Esophagus (tissue), 2 donors: ENCODE measurements around the gene SUMO3. TPM values are rescaled to one million over a fixed set of nuclear protein-coding genes. Genes with fewer than 3 reads are reported as not detected.

Experiments used
- H3K27ac ChIP-seq, 2 donors: one replicate each; pipeline ENCODE4 v1.5.1; 2013; ENCODE audit warnings: low read depth in 2 of 2, mild to moderate bottlenecking in 2 of 2, inconsistent platforms in 1 of 2, low read length in 1 of 2, moderate library complexity in 1 of 2
- H3K27me3 ChIP-seq, 2 donors: one replicate each; pipeline ENCODE4 v1.6.1; 2013; ENCODE audit warnings: low read length in 2 of 2, control low read depth in 1 of 2, mild to moderate bottlenecking in 1 of 2; ENCODE audit not compliant: insufficient read depth in 2 of 2, control insufficient read depth in 1 of 2
- H3K36me3 ChIP-seq, 2 donors: one replicate each; pipeline ENCODE4 v1.6.1; 2013; ENCODE audit warnings: low read length in 1 of 2; ENCODE audit not compliant: control insufficient read depth in 2 of 2, insufficient read depth in 2 of 2
- H3K4me1 ChIP-seq, 2 donors: one replicate each; pipeline ENCODE4 v1.6.1; 2013; ENCODE audit warnings: low read length in 1 of 2; ENCODE audit not compliant: control insufficient read depth in 2 of 2, insufficient read depth in 2 of 2
- H3K4me3 ChIP-seq, 2 donors: one replicate each; pipeline ENCODE4 v1.5.1; 2013; ENCODE audit warnings: low read length in 2 of 2, mild to moderate bottlenecking in 2 of 2, low read depth in 1 of 2, moderate library complexity in 1 of 2
- H3K9me3 ChIP-seq, 2 donors: one replicate each; pipeline ENCODE4 v1.6.1; 2013; ENCODE audit warnings: mild to moderate bottlenecking in 2 of 2, low read depth in 1 of 2, low read length in 1 of 2, moderate library complexity in 1 of 2; ENCODE audit not compliant: control insufficient read depth in 2 of 2, insufficient read depth in 1 of 2
- WGBS, 2 donors: extraction: QIAGEN DNeasy Blood & Tissue Kit; methylation state at CpG; one replicate each; pipeline ENCODE4 v1.1.7; 2013; 5-methylcytosine and 5-hydroxymethylcytosine counted together
- polyA plus RNA-seq, 2 donors: library from polyadenylated mRNA; stranded (reverse); fragments of 200-250 nt; gene quantifications; one replicate each; pipeline ENCODE4 v1.2.3, GENCODE V29; 2013
- donor health status: healthy with polysubstance abuse.
- donor health status: Bipolar disorder and iron deficiency.

Gene SUMO3
- polyA plus RNA-seq, 2 donors = 13.4 to 36.5 TPM

DNA sequence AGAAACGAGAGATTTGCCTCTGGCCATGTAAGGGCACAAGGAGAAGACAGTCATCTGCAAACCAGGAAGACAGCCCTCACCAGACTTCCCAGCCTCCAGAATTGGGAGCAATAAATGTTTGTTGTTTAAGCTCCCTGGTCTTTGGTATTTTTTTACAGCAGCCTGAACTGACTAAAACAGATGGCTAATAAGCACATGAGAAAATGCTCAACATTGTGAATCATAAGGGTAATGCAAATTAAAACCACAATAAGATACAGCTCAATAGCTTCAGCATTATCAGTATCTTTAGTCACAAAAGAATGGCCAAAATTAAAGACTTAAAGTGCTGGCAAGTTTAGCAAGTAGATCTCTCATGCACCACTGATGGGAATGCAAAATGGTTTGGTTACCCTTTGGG, 28.0 kb downstream of the SUMO3 start:
- H3K9me3 ChIP-seq = no peaks in the 10 kb centered on the region
- peaks cover 3 to 5% of the 10 kb centered on the region in 2 donors for H3K36me3 ChIP-seq
- H3K27me3 ChIP-seq = no peaks in the 10 kb centered on the region
- 74 to 83% methylated on average over 1 of the region's 1 CpG for WGBS, 2 donors
- no peak overlapping the region for H3K4me3 ChIP-seq
- peaks cover 2 to 7% of the 10 kb centered on the region in 2 donors for H3K4me1 ChIP-seq
- no peak overlapping the region for H3K27ac ChIP-seq

GRCh38 chr21:44785620-44786335, 32.1 kb downstream of the SUMO3 start:
- H3K4me3 ChIP-seq = no peak overlapping the region
- peaks cover 7% of the 10 kb centered on the region in 2 donors for H3K36me3 ChIP-seq
- whole genome bisulfite sequencing, 2 donors = 49 to 55% methylated on average over 13 of the region's 13 CpGs
- H3K27ac ChIP-seq = no peak overlapping the region
- H3K27me3 ChIP-seq = no peaks in the 10 kb centered on the region
- H3K4me1 ChIP-seq = peaks cover 2 to 10% of the 10 kb centered on the region in 2 donors
- H3K9me3 ChIP-seq = no peaks in the 10 kb centered on the region

GRCh38 chr21:44784810-44785209, 33.1 kb downstream of the SUMO3 start:
- H3K36me3 ChIP-seq = peaks cover 7 to 9% of the 10 kb centered on the region in 2 donors
- no peak overlapping the region for H3K4me3 ChIP-seq
- H3K27ac ChIP-seq = no peak overlapping the region
- H3K4me1 ChIP-seq = peaks cover 2 to 10% of the 10 kb centered on the region in 2 donors
- WGBS, 2 donors = 98% methylated on average over 6 of the region's 6 CpGs
- H3K27me3 ChIP-seq = no peaks in the 10 kb centered on the region
- no peaks in the 10 kb centered on the region for H3K9me3 ChIP-seq

- Histone ChIP-seq H3K36me3 (peaks cover 7 to 9% of the 10 kb centered on the region in 2 donors), H3K4me1 (peaks cover 2 to 10% of the 10 kb centered on the region in 2 donors)
- 87 to 98% methylated on average over 5 of the region's 5 CpGs for WGBS, 2 donors
Observed at GRCh38 chr21:44783020-44783696, 34.7 kb downstream of the SUMO3 start.

DNA sequence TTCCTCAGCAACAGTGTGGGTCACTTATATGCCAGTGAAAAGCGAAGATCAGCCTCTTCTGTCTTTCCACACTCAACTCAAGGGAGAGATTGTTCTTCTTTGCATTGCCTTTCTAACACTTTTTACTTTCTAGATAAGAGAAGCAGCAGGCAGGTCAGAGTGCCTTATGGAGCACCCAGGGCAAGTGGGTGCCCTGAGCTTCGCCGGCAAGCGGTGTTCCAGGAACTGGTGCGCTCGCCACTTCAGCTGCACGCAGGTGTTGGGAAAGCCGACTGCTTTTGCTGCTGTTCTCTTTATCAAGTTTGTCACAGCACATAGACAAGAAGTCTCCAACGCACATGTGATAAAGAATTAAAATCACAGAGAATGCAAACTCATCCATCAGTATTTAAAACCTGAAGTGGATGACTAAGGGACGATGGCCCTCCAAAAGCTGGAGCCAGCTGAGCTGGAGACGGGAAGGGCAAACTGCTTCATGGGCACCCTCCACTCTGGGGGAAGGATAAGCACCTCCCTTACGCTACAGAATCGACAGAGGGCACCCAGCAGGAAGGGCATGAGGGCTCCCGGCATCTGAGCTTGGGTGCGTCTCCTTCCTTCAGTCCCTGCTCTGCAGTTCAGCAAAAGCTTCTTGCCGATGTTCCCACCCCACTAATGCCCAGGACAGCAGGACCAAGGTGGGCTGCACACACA, 36.9 kb downstream of the SUMO3 start:
- Histone ChIP-seq H3K4me1 (peaks cover 0 to 6% of the 10 kb centered on the region in 2 donors), H3K27me3 (no peaks in the 10 kb centered on the region), H3K4me3 (no peak overlapping the region), H3K36me3 (peaks cover 12 to 13% of the 10 kb centered on the region in 2 donors), H3K27ac (no peak overlapping the region), H3K9me3 (no peaks in the 10 kb centered on the region)
- 91 to 94% methylated on average over 16 of the region's 16 CpGs for WGBS, 2 donors

More at GRCh38 chr21:44783020-44783696, 34.7 kb downstream of the SUMO3 start:
- Histone ChIP-seq H3K4me3 (no peak overlapping the region), H3K27ac (no peak overlapping the region), H3K27me3 (no peaks in the 10 kb centered on the region), H3K9me3 (no peaks in the 10 kb centered on the region)

GRCh38 chr21:44780137-44780502, 37.7 kb downstream of the SUMO3 start:
- peaks cover 0 to 5% of the 10 kb centered on the region in 2 donors for H3K4me1 ChIP-seq
- peaks cover 13 to 15% of the 10 kb centered on the region in 2 donors for H3K36me3 ChIP-seq
- no peaks in the 10 kb centered on the region for H3K27me3 ChIP-seq
- no peaks in the 10 kb centered on the region for H3K9me3 ChIP-seq
- no peak overlapping the region for H3K27ac ChIP-seq
- H3K4me3 ChIP-seq = no peak overlapping the region
- WGBS, 2 donors = 66 to 82% methylated on average over 7 of the region's 7 CpGs

GRCh38 chr21:44779417-44780136, 38.3 kb downstream of the SUMO3 start:
- H3K9me3 ChIP-seq = no peaks in the 10 kb centered on the region
- no peak overlapping the region for H3K27ac ChIP-seq
- WGBS, 2 donors = 77 to 89% methylated on average over 17 of the region's 17 CpGs
- H3K4me3 ChIP-seq = no peak overlapping the region
- no peaks in the 10 kb centered on the region for H3K4me1 ChIP-seq
- H3K27me3 ChIP-seq = no peaks in the 10 kb centered on the region
- H3K36me3 ChIP-seq = peaks cover 13 to 15% of the 10 kb centered on the region in 2 donors

- Histone ChIP-seq H3K4me1 (no peaks in the 10 kb centered on the region), H3K4me3 (no peak overlapping the region), H3K27me3 (no peaks in the 10 kb centered on the region), H3K9me3 (no peaks in the 10 kb centered on the region), H3K36me3 (peaks cover 11 to 15% of the 10 kb centered on the region in 2 donors), H3K27ac (no peak overlapping the region)
- WGBS, 2 donors = 92 to 97% methylated on average over 6 of the region's 6 CpGs
Observed at GRCh38 chr21:44778983-44779382, 38.9 kb downstream of the SUMO3 start.

GRCh38 chr21:44778499-44778911, 39.4 kb downstream of the SUMO3 start:
- H3K27ac ChIP-seq = no peak overlapping the region
- WGBS, 2 donors = 68 to 81% methylated on average over 8 of the region's 8 CpGs
- H3K27me3 ChIP-seq = no peaks in the 10 kb centered on the region
- H3K36me3 ChIP-seq = peaks cover 12 to 15% of the 10 kb centered on the region in 2 donors
- no peaks in the 10 kb centered on the region for H3K9me3 ChIP-seq
- peaks cover 0 to 2% of the 10 kb centered on the region in 2 donors for H3K4me1 ChIP-seq
- H3K4me3 ChIP-seq = no peak overlapping the region
